Right ventricle myocardium inferior (tissue), 1 donor: ENCODE results near the gene TSC2. TPM values are rescaled to one million over a fixed set of nuclear protein-coding genes. Genes with fewer than 3 reads are reported as not detected.

ENCODE experiments used
- ATAC-seq: fragments of 200-7000 bp; cut with Tn5 transposase; one replicate; pipeline ENCODE4 v1.9.1; 2020; ENCODE audit warnings: mild to moderate bottlenecking, moderate library complexity
- DNase-seq: peaks from one replicate; pipeline ENCODE4 v3.0.0; 2021; ENCODE audit errors: missing footprints
- intact Hi-C: fragments of 100-400 bp; cut with DNase I; formaldehyde crosslinking; loops from one replicate; pipeline ENCODE4 v1.11.0; 2022
- total RNA-seq: library from RNA; stranded (reverse); fragmentation: NEBNext Ultra II Directional; extraction: Animal tissue kit (Norgen Biotek cat#: 25700); gene quantifications from one replicate; pipeline ENCODE4 v1.2.1, GENCODE V29; 2021
- donor health status: DM: no; HTN: yes; CAD: no; lungs with severe emphysema.

Gene TSC2
- total RNA-seq, 1 donor from 2014 or later: 62.8 TPM

GRCh38 chr16:2077696-2078095 lies 29.9 kb downstream of the TSC2 start:
- ATAC-seq: no peak
- intact Hi-C loops: no loop called here
- no peak for DNase-seq

- ATAC-seq (no peak), DNase-seq (no peak)
- intact Hi-C loops: no loop called here
Measured at GRCh38 chr16:2078096-2078495, 30.3 kb downstream of the TSC2 start.

DNA sequence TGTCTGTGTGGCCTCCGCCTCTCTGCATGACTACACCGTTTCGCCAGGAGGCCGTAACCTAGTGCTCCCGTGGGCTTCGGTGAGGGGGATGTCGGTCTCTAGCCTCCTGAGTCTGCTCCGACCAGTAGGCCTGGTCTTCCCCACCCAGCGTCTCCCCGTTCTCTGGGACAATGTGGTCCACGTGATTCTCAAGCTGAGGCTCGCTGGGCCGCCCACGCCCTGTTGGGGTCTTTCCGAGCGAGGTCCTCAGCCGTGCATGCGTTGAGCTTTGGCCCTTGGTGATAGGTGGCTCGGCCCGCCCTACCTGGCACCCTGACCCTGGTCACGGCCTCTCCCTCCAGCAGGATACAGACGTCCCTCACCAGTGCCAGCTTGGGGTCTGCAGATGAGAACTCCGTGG lies 30.9 kb downstream of the TSC2 start:
- intact Hi-C loops: no loop called here
- DNase-seq (no peak), ATAC-seq (no peak)

DNA sequence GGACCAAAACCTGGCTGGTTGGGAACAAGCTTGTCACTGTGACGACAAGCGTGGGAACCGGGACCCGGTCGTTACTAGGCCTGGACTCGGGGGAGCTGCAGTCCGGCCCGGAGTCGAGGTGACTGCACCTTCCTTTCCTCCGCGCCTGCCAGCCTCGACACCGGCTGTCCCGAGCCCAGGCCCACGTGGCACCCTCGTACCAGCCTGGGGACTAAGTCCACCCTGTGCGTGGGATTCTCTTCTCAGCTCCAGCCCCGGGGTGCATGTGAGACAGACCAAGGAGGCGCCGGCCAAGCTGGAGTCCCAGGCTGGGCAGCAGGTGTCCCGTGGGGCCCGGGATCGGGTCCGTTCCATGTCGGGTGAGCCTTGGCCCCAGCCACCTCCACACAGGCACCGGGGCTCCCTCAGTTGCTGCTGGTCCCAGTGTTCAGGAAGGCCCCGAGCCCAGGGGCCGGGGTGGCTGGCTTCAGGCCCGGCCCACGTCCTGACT lies 31.6 kb downstream of the TSC2 start:
- no peak for ATAC-seq
- DNase-seq: no peak
- intact Hi-C loops: no loop called here

- ATAC-seq (no peak), DNase-seq (no peak)
- intact Hi-C loops: no loop called here
Measured at GRCh38 chr16:2079991-2080390, 32.2 kb downstream of the TSC2 start.

GRCh38 chr16:2081201-2082084 lies 33.7 kb downstream of the TSC2 start:
- no peak for DNase-seq
- ATAC-seq: no peak
- intact Hi-C loops: no loop called here

GRCh38 chr16:2082171-2082982 lies 34.6 kb downstream of the TSC2 start:
- no peak for DNase-seq
- peak; percentile 33 for ATAC-seq

DNA sequence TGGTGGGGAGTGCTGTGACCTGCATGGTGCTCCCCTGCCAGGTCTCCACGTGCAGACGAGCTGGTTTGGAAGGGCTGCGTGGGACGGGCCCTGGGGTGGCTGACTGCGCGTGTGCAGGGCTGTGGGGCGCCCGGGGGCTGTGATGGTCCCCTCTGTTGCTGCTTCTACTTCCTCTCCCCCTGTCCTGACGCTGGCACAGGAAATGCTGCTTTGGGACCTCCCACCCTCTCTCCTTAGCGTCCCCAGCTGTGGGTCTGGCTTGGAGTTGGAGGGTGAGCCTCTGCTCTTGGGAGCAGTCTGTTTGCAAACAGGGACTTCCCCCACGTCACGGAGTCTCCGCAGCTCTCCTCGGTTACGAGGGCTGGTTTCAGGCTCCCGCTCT lies 35.2 kb downstream of the TSC2 start:
- ATAC-seq: peak; percentile 22
- DNase-seq: no peak
- intact Hi-C loops: no loop called here

More at GRCh38 chr16:2082171-2082982, 34.6 kb downstream of the TSC2 start:
- intact Hi-C loops: no loop called here

DNA sequence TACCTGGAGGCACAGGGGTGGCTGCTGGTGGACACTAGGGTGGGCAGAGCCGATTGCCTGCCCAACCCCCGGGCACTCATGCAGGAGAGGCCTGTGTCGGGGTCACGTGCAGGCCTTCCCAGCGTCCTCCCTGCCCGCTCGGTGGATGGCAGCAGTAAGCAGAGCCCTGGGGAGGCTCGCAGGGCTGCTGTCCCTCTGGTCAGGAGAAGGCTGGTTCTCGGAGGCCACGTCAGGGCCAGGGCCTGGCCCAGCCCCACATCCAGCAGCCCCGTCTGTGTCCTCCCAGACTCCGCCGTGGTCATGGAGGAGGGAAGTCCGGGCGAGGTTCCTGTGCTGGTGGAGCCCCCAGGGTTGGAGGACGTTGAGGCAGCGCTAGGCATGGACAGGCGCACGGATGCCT lies 35.6 kb downstream of the TSC2 start:
- intact Hi-C loops: no loop called here
- DNase-seq (no peak), ATAC-seq (no peak)

DNA sequence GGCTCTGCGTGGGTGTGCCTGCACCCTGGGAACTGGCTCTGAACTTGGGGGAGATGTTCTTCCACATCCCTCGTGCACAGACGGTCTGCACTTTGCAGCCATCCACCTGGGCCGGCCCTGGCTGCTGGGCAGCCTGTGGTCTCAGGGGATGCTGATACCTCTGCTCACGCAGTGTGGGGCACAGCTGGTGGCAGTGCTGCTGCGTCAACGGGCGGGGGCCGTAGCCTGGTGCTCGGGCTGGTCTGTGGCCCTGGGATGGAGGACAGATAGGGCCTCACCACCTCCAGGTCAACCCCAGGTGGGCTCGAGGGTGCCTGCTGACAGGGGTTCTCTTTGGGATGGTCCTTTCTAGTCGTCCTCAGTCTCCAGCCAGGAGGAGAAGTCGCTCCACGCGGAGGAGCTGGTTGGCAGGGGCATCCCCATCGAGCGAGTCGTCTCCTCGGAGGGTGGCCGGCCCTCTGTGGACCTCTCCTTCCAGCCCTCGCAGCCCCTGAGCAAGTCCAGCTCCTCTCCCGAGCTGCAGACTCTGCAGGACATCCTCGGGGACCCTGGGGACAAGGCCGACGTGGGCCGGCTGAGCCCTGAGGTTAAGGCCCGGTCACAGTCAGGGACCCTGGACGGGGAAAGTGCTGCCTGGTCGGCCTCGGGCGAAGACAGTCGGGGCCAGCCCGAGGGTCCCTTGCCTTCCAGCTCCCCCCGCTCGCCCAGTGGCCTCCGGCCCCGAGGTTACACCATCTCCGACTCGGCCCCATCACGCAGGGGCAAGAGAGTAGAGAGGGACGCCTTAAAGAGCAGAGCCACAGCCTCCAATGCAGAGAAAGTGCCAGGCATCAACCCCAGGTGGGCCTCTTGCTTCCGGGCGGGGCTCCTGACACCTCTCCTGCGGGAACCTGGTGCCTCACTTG lies 36.3 kb downstream of the TSC2 start:
- ATAC-seq: no peak
- no peak for DNase-seq
- intact Hi-C loops: no loop called here

DNA sequence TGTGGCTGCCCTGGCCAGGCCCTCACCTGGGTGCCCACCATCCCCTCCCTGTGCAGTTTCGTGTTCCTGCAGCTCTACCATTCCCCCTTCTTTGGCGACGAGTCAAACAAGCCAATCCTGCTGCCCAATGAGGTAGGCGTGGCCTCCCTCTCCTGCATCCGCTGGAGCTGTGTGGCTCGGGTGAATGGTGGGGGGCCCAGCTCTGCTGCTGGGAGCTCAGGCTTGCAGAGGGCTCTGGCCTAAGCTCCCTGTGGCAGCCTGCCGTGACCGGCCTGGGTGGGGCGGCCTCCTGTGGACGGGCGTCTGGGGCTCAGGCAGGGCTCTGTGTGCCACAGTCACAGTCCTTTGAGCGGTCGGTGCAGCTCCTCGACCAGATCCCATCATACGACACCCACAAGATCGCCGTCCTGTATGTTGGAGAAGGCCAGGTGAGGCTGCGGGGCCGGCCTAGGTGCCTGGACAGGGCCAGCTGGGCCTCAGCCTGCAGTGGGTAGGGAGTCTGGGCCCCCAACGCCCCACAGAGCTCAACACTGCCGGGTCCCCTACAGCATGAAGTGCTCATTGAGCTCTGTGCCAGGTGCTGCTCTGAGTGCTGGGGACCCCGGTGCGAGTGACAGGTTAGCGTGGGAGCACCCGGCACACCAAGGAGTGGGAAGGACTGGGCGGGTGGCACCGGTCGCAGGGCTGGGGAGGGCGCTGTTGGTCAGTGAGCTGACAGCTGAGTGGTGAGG lies 37.3 kb downstream of the TSC2 start:
- intact Hi-C loops: no loop called here
- no peak for DNase-seq
- ATAC-seq: no peak

- intact Hi-C loops: no loop called here
- ATAC-seq: no peak
- DNase-seq: no peak
Measured at GRCh38 chr16:2085669-2086068, 37.9 kb downstream of the TSC2 start.

DNA sequence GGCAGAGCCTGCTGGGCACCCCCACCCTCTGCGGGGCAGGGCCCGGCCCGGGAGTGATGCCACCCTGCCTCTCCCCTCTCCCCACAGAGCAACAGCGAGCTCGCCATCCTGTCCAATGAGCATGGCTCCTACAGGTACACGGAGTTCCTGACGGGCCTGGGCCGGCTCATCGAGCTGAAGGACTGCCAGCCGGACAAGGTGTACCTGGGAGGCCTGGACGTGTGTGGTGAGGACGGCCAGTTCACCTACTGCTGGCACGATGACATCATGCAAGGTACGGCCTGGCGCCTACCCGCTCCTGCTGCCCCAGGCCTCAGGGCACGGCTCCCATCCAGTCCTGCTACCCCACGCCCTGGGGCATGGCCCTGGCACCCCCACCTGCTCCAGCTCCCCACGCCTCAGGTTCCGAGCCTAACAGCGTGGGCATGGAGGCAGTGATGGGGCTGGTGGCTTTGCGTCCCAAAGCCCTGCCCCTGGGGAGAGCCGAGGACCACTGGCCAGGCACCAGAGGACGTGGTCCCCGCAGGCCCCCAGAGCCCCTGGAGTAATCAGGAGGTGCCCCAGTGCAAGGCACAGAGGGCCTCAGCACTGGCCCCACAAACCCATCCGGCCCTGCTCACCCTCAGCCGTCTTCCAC lies 38.4 kb downstream of the TSC2 start:
- ATAC-seq (no peak), DNase-seq (no peak)
- intact Hi-C loops: no loop called here

DNA sequence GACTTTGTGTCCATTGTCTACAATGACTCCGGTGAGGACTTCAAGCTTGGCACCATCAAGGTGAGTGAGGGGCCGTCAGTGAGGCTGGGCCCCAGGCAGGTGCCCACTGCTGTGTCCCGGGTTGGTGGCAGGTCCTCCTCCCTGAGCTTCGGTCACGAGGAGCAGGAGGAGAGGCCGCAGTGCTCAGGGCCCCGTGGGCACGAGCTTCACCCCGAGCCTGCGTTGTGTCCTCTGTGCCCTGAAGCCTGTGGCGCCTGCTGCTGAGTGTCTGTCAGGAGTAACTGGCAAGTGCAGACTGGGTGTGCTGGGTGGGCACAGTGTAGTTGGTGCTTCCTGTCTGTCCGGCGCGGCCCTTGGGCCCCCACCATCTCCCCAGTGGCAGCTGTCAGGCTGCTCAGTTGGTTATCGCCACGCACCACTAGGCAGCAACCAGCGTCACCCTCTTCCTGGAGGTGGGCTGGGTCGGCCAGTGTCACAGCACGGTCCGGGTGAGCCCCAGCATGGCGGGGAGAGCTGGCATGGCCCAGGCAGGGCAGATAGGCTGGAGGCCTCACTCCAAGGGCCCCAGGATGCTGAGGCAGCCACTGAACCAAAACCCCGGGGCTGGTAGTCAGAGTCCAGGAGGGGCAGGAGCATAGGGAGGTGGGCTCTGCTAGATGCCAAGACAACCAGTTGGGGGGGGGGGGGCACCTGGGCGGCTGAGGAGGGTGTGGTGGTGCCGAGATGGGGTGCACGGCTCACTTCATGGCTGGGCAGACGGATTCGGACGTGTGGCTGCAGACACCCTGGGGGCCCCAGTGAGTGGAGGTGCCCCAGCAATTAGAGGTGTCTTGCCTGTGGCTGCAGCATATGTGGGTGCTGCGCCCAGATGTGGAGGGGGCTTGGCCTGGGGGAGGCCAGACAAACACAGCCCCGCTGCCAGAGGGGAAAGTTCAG lies 39.3 kb downstream of the TSC2 start:
- intact Hi-C loops: no loop called here
- ATAC-seq: no peak

DNA sequence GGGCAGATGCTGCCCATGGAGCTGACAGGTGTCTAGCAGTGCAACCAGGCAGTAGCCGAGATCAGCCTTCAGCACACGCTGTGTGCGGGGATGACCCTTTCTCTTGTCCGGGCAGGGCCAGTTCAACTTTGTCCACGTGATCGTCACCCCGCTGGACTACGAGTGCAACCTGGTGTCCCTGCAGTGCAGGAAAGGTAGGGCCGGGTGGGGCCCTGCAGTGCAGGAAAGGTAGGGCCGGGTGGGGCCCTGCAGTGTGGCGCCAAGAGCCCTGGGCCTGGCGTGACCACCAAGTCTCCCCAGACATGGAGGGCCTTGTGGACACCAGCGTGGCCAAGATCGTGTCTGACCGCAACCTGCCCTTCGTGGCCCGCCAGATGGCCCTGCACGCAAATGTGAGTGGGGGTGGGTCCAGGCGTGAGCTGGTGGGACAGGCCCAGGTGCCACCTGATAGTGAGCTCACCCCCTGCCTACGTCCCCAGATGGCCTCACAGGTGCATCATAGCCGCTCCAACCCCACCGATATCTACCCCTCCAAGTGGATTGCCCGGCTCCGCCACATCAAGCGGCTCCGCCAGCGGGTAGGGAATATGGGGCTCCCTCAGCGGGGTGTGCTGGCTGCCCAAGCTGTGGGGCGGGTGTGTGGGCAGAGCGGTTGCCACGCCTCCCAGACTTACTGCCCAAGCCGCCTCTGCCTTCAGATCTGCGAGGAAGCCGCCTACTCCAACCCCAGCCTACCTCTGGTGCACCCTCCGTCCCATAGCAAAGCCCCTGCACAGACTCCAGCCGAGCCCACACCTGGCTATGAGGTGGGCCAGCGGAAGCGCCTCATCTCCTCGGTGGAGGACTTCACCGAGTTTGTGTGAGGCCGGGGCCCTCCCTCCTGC lies 40.2 kb downstream of the TSC2 start:
- ATAC-seq: no peak
- intact Hi-C loops: no loop called here
- no peak for DNase-seq

More for the DNA sequence above, 39.3 kb downstream of the TSC2 start:
- no peak for DNase-seq
